HG03159 (cell line): ENCODE data around the gene SHC2.

Experiments
- ATAC-seq: cut with Tn5 transposase; IDR thresholded peaks from one replicate; pipeline ENCODE4 v1.9.1; 2021; ENCODE audit warnings: mild to moderate bottlenecking, moderate library complexity; ENCODE audit not compliant: unreplicated experiment

SHC2 gene

DNA sequence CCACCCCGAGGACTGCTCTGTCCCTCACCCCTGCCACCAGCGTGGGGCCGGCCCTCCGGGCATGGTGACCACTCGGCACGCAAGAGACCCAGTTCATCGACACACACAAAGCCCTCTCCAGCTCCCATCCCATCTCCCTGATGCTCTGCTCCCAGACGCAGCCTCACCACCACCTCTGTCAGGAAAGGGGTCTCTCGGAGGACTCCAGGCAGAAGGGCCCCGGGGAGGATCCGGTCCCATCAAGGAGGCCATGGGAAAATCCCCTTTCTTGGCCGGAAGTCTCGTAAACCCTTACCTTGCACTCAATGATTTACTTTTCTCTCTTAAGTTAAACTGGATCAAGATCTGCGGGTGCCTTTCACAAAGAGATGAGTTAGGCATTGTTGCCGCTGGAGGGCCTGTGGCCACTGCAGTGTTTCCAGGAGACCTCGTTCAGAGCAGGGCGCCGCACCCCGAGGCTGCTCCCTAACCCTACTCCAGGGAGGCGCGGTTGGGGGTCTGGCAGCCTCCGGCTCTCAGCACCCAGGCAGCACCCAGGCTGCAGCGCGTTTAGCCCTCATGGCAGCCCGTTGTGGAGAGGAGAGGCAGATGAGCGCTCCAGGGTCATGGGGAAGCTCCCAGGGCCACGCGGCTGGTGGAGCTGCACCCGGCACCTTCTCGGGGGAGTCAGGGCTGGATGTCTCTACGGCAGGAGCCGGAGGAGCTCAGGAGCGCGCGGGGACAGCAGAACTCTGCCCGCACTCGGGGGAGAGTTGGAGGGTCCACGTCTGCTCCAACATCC, 82.8 kb downstream of the SHC2 start:
- ATAC-seq, result no peak

DNA sequence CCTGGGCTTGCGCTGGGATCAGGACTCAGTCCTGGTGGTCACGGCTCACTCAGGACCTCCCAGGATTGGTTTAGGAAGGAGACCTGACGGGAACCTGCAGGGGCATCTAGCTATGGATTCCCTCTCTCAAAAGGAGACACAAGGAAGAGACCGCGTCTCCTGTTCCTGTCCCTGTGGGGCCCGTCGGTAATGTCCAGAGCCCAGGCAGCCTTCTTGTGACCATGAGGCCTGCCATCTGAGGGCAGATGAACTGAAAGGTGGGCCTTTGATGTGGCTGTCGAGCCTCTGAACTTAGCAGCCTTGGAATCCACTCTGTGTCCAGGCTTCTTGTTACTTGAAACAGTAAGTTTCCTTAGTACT, 84.7 kb downstream of the SHC2 start:
- no peak for ATAC-seq

DNA sequence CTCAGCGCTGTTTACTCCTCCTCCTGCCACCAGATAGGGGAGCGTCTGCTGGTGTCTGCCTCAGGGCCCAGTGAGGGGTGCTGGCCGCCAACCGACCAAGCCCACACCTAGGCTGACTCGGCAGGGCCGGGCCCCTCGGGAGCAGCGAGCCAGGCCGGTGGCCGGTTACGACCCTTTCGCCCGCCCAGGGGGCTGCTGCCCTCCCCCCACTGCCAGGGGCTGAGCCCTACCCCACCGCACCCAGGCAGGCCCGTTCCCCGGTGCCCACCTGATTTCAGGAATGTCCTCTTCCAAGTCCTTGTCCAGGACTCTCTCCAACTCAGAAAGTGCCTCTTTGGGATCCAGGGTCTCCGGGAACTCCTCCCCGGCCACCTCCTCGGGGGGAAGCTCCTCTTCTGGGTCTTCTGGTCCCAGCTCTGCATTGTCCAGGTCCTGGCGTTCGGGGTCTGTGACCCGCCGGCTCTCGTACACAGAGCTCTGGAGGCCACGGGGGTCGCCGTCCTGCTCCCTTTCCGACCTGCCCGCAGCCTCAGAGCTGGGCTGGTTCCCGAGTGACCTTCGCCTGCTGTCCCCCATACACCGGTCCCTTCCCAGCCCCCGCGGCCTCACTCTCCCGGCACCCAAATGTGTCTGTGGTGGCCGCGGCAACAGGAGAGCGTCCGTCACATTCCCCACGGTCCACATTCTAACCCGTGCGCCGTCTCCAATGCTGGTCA, 85.3 kb downstream of the SHC2 start:
- no peak for ATAC-seq

DNA sequence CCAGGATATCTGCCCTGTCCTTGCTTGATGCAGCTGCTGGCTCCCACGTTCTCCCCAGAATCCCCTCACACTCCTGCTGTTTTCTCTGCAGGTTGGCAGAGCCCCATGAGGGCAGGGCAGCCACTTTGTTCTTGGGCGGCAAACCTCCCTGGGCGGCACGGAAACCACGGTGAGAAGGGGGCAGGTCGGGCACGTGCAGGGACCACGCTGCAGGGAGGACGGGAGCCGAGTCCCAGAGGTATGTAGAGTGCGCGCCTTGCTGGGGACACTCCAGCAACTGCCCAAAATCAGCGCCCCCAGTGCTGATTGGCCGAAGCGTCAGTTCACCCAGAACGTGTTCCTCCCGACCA, 86.0 kb downstream of the SHC2 start:
- no peak for ATAC-seq

DNA sequence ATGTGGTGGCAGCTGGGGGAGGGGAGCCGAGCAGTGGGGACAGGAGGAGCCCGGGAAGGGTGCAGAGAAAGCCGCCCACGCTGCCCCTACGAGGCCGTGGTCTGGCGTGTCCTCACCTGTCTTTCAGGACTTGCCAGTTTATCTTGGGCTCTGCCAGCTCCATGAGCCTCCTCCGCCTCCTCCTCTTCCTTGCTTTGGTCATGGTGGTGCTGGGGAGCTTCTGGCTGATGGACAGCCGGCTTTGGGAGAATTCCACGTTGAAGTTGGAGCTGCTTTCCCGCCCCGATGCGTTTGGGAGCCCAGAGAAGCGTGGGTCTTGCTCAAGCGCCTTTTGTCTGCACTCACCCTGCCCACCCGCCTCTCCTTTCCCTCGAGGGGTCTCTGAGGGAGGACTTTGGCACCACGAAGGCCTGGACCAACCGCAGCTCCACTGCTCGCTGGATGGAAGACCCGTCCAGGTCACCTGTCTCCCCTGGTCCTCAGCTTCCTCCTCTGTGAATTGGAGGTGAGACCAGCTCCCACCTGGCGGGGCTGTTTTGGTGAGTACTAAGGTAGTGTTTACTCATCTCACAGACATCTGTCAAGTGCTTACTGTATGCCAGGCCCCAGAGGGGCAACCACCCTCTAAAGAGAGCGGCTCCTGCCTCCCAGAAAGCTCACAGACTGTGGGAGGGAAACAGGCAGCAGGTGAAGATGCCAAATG, 86.5 kb downstream of the SHC2 start:
- no peak for ATAC-seq

DNA sequence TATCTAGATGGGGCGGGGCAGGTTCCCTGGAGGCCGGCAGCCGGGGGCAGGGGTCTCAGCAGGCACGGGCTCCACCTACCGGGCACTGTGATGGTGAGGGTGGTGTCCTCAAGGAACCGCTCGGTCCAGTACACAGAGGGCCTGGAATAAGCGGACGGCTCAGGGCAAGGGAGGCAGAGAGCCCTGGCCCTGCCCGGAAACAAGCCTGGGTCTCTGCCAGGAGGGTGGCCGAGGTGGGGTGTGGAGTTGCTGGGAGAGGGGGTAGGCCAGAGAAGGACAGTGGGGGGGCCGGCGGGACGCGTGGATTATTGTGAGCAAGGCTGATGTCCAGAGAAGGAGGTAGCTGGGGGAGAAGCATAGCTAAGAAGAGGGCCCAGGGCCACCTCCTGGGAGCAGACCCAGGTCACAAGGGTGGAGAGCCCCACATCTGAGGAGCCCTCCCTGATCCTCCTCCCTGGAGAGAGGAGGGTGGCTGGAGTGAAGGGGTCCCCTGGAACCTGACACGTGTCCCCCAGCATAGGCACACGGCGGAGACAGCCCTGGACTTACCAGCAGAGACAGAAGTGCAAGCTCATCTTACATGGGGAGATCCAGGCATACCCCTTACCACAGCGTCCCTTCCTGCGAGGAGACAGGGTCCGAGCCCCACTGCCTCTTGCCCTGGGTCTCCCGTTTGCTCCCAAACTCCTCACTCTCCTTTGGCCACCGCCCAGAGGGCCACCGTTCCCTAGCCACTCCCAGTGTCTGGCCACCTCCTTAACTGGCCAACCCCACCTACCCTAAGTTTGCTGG, 87.2 kb downstream of the SHC2 start:
- no peak for ATAC-seq

DNA sequence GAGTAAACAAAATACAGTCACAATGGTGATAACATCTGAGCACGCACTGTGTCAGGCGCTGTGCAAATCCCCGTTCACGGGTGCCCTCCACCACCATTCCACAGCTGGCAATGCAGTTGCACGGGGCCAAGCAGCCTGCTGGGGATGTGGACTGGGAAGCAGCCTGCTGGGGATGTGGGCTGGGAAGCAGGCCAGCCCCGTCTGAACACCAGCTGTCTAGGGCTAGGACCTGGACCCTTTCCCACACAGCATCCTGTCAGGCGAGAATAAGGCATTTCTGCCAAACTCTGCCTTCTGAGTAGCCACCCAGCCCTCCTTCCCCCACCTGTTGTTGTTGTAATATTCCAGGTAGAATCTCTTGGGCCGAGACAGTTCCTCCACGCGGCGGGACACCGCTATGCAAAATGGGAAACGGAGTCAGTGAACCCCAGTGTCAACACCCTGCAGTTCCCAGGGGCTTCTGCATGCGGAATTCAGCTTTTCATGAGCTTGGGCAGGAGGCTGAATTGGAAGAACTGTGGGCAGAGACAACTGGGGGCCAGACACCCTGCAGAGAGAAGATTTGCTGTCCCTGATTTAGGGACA, 88.4 kb downstream of the SHC2 start:
- ATAC-seq, result no peak

DNA sequence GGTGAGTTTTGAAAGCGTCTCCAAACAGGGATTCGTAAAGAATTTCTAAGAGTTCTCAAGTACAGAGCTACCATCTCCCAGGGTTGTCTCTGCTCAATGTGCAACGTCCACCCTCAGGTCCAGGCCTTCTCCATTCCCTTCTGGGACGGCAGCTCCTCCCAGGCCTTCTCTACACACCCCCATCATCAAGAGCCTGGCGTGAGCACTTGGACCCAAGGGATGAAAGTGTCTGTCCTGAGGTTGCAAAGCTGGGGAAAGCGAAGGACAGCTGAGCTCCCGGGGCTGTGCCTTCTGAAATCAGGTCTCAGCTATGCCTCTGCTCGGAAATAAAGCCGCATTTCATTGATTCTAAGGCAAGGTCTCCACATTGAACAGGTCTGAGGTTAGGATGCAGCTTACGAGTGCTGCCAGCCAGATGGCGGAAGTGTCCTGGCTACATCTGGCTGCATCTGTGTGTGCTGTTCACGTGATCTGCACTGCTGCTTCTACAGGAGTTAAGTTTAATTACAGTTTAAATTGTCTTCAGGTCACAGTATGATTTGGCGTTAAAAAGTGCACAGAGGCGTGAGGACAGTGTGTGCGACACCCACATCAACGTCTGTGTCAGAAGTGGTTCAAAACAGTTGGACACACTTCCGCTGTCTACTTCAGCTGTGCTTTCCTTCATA, 89.2 kb downstream of the SHC2 start:
- ATAC-seq, result no peak

DNA sequence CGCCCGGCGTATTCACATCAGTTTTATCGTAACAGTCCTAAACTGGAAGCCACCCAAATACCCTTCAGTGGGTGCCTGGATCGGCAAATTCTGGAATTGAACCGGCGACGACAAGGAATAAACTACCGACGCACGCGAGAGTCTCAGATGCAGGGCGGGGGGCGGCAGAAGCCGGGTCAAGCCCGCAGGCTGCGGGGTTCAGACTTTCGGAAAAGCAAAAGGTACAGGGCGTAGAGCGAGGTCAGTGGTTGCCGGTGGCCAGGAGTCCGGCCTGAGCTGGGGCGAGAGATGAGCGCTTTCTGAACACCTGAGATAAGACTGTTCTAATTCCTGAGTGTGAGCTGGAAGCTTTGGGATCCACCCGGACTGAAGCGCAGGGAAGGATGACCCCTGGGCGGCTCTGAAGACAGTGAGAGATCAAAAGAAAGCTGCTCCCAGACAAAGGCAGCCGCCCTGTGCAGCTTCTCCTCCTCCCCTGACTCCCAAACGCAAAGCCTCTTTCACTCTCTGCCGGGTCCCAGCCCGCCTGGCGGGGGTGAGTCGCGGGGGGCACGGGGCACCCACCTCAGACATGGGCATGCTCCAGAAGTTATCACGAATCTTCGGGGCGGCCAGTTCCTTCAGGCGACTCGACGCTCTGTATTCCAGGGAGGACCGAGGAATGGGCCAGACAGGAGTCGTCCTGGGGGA, 90.0 kb downstream of the SHC2 start:
- ATAC-seq, result no peak

DNA sequence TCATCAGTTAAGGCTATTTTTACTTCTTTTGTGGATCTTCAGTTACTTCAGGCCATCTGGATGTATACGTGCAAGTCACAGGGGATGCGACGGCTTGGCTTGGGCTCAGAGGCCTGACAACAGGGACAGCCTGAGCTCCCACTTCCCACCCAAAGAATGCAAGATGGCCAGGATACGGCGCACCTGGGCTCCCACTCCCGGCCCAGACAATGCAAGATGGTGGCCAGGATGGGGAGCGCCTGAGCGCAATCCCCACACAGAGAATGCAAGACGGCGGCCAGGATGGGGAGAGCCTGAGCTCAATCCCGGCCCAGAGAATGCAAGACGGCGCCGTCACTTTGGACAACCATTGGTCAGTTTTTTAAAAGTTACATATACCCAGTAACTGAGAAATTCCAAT, 91.0 kb downstream of the SHC2 start:
- no peak for ATAC-seq

DNA sequence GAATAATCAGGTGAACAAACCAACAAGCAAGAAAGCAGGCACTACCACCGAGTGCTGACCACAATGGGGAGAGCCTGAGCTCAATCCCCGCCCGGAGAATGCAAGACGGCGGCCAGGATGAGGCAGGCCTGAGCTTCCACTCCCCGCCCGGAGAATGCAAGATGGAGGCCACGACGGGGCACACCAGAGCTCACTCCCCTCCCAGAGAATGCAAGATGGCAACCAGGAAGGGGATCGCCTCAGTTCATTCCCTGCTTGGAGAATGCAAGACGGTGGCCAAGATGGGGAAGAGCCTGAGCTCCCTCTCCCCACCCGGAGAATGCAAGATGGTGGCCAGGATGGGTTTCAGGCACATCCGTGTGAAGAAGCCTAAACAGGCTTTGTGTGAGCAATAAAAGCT, 91.6 kb downstream of the SHC2 start:
- ATAC-seq, result no peak

DNA sequence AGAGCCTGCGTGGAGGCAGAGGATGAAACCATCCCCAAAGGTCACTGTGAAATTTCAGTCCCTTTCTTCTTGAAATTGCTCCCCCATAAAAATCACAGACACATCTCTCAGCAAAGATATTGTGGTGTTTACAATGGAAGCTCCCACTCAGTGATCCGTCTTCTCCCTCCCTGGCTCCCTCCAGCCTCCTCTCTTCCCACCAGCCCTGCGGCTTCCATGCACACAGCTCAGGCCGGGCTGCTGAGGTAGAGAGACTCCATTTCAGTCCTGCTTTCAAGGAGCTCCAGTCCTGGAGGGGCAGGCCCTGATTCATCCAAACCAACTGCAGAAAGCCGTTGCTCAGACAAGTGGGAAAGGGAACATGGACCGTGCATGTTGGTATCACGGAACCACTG, 92.2 kb downstream of the SHC2 start:
- no peak for ATAC-seq

DNA sequence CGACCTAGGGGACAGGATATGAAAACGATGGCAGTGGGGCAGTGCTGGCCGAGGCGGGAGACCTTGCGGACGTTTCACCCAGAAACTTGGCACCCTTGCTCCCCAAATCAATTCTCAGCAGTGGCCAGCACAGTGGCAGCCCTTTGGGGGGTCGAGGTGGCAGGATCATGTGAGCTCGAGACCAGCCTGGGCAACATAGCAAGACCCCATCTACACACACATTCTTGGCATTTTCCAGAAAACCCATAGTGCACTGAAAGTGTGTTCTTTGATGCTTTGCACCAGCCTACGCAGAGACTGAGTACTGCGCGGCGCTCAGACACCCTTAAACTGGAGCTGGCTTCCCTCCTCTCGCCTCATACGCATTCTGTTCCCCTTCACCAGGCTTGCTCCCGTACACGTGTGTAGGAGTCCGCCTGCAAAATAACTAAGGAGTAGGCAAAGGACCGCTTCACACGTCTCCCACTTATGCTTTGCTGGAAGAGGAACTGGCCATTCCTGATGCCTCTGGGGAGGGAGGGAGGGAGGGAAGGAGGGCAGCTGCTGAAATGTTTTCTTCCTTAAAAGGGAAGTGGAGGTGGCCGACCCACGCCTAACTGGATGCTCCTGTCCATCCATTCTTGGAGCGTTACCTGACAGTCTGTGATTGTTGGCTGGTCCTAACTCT, 92.7 kb downstream of the SHC2 start:
- ATAC-seq, result no peak

DNA sequence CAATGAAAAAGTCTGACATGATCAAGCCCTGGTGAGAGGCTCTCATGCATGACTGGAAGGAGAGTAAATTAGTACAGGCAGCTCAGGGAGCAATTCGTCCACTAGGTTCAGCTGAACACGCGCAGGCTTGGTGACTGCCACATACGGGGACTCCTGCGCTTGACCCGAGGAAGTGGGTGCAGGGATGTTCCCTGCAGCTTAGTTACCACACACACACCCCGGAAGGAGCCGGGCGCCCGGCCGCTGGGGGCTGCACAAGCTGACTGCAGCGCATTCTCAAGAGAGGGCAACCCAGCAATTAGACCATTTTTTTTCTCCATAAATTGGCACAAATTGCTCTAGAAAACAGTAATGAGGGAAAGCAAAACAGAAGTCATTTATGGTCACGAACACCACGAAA, 93.3 kb downstream of the SHC2 start:
- ATAC-seq, result no peak

DNA sequence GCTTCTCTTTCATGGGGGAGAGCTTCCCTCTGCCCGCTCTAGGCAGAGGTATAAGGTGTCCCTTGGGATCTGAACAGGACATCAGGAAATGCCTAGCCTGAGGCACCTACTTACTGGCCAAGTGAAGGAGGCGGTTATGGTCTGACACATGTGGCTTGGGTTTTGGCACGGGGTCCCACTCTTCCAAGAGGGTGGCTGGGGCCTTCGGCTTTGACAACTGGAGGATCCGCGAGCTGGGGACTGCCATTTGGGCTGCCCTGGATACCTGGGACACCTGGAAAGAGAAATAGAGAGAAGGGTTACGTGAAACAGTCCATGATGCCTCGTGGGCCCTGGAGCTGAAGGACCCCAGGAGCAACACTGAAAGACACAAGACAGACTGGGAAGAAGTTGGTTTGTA, 93.9 kb downstream of the SHC2 start:
- ATAC-seq, result no peak
